ENCODE data around the gene THAP12. TPM values are rescaled to one million over a fixed set of nuclear protein-coding genes. Genes with fewer than 3 reads are reported as not detected.

The THAP12 gene
- total RNA-seq, 1 donor from 2014 or later: 58.4 TPM

DNA sequence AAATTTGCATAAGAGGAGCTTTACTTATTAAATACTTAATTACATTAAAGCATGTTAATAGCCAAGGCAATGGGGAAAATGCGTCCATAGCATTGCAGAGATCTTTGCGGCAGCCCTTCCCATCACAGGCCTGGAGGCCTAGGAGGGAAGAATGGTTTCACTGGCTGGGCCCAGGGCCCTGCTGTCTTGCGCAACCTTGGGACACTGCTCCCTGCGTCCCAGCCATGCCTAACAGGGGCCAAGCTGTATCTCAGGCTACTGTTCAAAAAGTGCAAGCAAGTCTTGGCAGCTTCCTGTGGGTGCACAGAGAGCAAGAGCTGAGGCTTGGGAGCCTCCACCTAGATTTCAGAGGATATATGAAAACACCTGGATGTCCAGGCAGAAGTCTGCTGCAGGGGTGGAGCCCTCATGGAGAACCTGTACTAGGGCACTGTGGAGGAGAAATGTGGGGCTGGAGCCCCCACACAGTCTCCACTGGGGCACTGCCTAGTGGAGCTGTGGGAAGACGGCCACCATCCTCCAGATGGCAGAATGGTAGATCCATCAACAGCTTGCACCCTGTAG is 46.0 kb downstream of the THAP12 start:
- Mint-ChIP-seq H3K27ac (no peak overlapping the region), H3K36me3 (peaks cover 9% of the 10 kb centered on the region), H3K9me3 (peaks cover 24% of the 10 kb centered on the region), H3K4me3 (no peak overlapping the region), H3K4me1 (peaks cover 8% of the 10 kb centered on the region), H3K27me3 (ENCODE audit: low read depth) (no peaks in the 10 kb centered on the region)
- no peak for TF ChIP-seq CTCF (IDR thresholded peaks at IDR 0.05; ENCODE audit: unreplicated experiment)
- no peak for DNase-seq (ENCODE audit: low spot score in 2 of 2, unreplicated experiment in 2 of 2)

- Mint-ChIP-seq H3K27ac (no peak overlapping the region), H3K36me3 (peaks cover 8% of the 10 kb centered on the region), H3K9me3 (peaks cover 14% of the 10 kb centered on the region), H3K4me3 (no peak overlapping the region), H3K27me3 (ENCODE audit: low read depth) (no peaks in the 10 kb centered on the region), H3K4me1 (peaks cover 19% of the 10 kb centered on the region)
- no peak for TF ChIP-seq CTCF (IDR thresholded peaks at IDR 0.05; ENCODE audit: unreplicated experiment)
- DNase-seq (ENCODE audit: low spot score in 2 of 2, unreplicated experiment in 2 of 2): no peak
Observed at GRCh38 chr11:76330651-76331050, 50.3 kb downstream of the THAP12 start.

DNA sequence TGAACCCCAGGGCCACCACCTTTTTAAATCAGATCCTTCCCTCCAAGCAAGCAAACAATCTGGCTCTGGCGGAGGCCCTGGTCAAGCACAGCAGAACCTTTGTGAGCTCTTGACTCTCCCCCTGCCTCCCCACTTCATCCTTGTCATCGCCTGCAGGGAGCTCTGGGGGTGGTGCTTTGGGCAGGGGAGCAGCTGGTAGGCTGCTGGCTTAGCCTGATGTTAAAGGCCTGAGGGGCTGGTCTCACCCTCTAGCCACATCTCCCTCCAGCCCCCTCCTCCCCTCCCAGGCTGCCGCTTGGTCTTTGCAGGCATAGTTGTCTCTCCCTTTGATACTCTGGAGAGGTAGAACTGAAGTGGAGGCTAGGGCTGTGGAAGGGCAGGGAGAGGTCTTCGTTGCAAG is 50.9 kb downstream of the THAP12 start:
- H3K4me1 Mint-ChIP-seq: peaks cover 19% of the 10 kb centered on the region
- no peaks in the 10 kb centered on the region for H3K27me3 Mint-ChIP-seq (ENCODE audit: low read depth)
- no peak for DNase-seq (ENCODE audit: low spot score in 2 of 2, unreplicated experiment in 2 of 2)
- H3K36me3 Mint-ChIP-seq: peaks cover 6% of the 10 kb centered on the region
- H3K4me3 Mint-ChIP-seq: no peak overlapping the region
- no peak overlapping the region for H3K27ac Mint-ChIP-seq
- peaks cover 12% of the 10 kb centered on the region for H3K9me3 Mint-ChIP-seq
- TF ChIP-seq CTCF (IDR thresholded peaks at IDR 0.05; ENCODE audit: unreplicated experiment): no peak

GRCh38 chr11:76329084-76329648 is 51.8 kb downstream of the THAP12 start:
- H3K36me3 Mint-ChIP-seq: peaks cover 1% of the 10 kb centered on the region

GRCh38 chr11:76327756-76328388 is 53.1 kb downstream of the THAP12 start:
- H3K4me3 Mint-ChIP-seq: no peak overlapping the region
- TF ChIP-seq CTCF (IDR thresholded peaks at IDR 0.05; ENCODE audit: unreplicated experiment): no peak
- no peaks in the 10 kb centered on the region for H3K9me3 Mint-ChIP-seq
- peaks cover 21% of the 10 kb centered on the region for H3K4me1 Mint-ChIP-seq
- no peak overlapping the region for H3K27ac Mint-ChIP-seq
- no peaks in the 10 kb centered on the region for H3K36me3 Mint-ChIP-seq
- DNase-seq (ENCODE audit: low spot score in 2 of 2, unreplicated experiment in 2 of 2): no peak
- H3K27me3 Mint-ChIP-seq (ENCODE audit: low read depth): peaks cover 7% of the 10 kb centered on the region

More at GRCh38 chr11:76329084-76329648, 51.8 kb downstream of the THAP12 start:
- peaks cover 19% of the 10 kb centered on the region for H3K4me1 Mint-ChIP-seq
- no peak overlapping the region for H3K4me3 Mint-ChIP-seq
- DNase-seq (ENCODE audit: low spot score in 2 of 2, unreplicated experiment in 2 of 2): no peak
- H3K27ac Mint-ChIP-seq: peak overlapping the region; percentile 9
- no peak for TF ChIP-seq CTCF (IDR thresholded peaks at IDR 0.05; ENCODE audit: unreplicated experiment)
- H3K27me3 Mint-ChIP-seq (ENCODE audit: low read depth): no peaks in the 10 kb centered on the region
- H3K9me3 Mint-ChIP-seq: peaks cover 6% of the 10 kb centered on the region
